GM12864 (cell line): Measurements from ENCODE around the gene CBX6.

Experiments used
- DNase-seq: peaks from one replicate; pipeline ENCODE4 v3.0.0-alpha.2; 2011; ENCODE audit warnings: low read depth
- H3K4me3 ChIP-seq: 2 replicates; pipeline ENCODE4 v1.5.1; 2011; ENCODE audit warnings: mild to moderate bottlenecking, low read depth, low read length, control low read depth
- TF ChIP-seq, protein P1 (sequence below): IDR thresholded peaks from 2 replicates; pipeline ENCODE4 v1.5.1; 2011; ENCODE audit warnings: low read depth, mild to moderate bottlenecking, moderate library complexity, low read length, control low read depth, inconsistent platforms; ENCODE audit errors: missing control alignments

CBX6 gene

DNA sequence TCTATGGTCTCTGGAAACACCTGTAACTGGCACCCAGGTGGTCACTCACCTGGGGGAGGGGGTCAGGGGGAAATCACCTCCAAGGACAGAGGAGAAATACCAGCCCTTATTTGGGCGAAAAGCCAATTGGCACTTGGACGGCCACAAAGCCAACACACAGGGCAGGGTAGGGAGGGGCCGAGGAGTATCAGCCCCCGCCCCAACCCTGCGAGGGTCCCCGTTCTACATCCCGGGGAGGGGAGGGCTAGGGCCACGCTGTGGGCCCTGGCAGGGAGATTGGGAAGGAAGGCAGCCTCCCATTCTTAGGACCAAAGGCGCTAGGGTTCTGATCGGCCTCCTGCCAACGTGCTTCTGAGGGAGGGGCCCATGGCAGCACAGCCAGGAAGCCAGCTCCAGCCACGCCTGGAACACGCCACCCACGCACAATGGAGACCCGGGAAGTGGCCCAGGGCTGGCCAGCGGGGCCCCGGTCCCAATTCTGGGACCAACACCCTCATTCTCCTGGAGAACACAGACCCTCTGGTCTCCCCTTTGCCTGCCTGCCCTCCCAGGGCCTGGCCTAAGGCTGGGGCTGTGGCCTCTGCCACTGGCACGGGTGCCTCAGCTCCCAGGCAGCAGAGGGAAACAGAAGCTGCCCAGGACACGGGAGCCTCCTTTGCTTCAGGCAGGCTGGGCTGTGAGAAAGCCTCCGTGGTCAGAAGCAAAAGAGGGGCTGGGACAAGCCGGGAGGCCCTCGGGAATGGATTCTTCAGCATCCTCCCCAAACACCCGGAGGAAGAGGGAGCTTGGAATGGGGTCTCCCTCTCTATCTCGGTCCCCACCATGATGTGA lies 7.4 kb downstream of the CBX6 start:
- no peak overlapping the region for H3K4me3 ChIP-seq
- DNase-seq, result no peak
- TF ChIP-seq, protein P1, sequence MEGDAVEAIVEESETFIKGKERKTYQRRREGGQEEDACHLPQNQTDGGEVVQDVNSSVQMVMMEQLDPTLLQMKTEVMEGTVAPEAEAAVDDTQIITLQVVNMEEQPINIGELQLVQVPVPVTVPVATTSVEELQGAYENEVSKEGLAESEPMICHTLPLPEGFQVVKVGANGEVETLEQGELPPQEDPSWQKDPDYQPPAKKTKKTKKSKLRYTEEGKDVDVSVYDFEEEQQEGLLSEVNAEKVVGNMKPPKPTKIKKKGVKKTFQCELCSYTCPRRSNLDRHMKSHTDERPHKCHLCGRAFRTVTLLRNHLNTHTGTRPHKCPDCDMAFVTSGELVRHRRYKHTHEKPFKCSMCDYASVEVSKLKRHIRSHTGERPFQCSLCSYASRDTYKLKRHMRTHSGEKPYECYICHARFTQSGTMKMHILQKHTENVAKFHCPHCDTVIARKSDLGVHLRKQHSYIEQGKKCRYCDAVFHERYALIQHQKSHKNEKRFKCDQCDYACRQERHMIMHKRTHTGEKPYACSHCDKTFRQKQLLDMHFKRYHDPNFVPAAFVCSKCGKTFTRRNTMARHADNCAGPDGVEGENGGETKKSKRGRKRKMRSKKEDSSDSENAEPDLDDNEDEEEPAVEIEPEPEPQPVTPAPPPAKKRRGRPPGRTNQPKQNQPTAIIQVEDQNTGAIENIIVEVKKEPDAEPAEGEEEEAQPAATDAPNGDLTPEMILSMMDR, result no peak

DNA sequence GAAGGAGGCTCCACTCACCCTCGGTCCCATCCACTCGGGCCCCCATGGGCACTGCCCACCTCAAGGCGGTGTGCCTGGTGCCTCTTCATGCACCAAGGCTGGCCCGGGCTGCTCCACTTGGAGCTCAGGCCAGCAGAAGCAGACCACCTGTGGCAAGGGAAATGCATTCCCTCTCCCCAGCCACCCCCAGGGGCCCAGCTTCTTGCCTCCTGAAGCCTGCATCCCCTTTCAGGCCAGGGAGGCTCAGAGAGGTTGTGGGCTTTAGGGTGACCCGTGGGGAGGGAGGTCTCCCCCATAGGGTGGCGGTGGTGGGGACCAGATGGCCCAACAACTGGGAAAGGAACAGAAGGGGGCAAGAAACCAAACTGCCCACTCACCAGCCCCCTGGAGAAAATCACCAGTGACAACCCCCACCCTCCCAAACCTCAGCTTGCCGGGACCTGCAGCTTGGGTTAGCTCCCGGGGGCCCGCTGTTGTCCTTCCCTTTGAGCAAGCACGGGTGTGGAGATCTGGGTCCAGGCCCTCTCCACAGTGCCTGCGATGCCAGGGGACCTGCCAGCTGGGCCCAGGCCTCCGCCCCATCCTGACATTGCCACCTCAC lies 8.4 kb downstream of the CBX6 start:
- H3K4me3 ChIP-seq, result no peak overlapping the region
- DNase-seq, result no peak
- TF ChIP-seq, protein P1, result no peak

DNA sequence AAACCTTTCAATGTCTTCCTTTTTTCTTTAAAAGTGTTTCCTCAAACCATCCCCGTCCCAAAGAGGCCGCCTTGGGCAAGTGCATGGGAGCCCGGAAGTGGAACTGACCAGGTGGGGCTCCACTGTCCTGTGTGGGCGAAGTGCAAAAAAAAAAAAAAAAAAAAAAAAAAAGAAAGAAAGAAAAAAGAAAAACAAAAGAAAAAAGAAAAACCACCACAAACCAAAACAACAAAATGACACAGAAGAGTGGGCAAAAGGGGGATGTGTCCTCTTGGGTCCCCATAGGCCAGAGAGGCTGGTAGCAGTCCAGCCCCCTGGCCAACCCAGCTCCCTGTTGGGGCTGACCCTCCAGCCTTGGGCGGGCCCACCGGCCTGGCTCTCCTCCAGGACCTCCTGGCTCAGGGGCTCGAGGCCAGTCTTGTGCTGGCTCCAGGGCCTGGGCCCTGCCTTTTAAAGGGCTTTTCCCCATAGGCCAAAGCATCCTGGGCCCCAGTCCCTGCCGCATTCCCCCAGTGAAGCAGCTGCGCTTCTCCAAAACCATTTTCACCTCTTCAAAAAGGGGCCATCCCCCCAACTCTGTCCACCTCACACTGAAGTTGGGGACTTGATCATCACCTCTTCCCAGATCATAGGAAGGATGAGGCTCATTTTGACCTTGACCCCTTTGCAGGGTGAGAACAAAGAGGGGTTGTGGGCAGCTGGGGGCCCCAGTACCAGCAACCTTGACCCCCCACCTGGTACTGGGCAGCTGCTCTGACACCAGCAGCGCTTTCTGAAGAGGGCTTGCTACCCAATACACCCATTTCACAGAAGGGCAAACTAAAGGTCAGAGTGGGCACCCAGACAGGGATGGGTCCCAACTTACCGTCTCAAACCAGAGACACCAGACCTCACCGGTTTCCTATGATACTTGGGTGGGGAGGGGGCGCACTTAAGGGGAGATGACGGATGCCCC lies 9.4 kb downstream of the CBX6 start:
- TF ChIP-seq, protein P1, result no peak
- H3K4me3 ChIP-seq, result no peak overlapping the region

DNA sequence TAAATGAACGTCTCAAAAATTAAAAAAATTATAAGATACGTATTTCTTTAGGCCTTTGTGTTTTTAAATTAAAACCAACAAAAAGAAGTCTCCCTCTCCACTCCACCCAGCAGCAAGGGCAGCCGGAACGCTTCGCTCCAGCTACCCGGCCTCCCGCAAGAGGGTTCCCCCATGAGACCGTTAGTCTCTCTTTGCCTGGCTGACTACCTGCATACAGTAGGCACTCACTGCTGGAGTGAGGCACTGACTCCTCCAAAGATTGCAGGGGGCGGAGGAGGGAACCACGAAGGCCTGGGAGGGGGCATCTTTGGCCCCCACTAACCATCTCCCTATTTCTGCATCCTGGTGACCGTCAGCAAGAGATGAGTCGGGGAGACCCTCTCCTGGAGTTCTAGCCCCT lies 10.1 kb downstream of the CBX6 start:
- TF ChIP-seq, protein P1, result no peak
- H3K4me3 ChIP-seq, result no peak overlapping the region
- no peak for DNase-seq

More for the DNA sequence above, 9.4 kb downstream of the CBX6 start:
- no peak for DNase-seq

DNA sequence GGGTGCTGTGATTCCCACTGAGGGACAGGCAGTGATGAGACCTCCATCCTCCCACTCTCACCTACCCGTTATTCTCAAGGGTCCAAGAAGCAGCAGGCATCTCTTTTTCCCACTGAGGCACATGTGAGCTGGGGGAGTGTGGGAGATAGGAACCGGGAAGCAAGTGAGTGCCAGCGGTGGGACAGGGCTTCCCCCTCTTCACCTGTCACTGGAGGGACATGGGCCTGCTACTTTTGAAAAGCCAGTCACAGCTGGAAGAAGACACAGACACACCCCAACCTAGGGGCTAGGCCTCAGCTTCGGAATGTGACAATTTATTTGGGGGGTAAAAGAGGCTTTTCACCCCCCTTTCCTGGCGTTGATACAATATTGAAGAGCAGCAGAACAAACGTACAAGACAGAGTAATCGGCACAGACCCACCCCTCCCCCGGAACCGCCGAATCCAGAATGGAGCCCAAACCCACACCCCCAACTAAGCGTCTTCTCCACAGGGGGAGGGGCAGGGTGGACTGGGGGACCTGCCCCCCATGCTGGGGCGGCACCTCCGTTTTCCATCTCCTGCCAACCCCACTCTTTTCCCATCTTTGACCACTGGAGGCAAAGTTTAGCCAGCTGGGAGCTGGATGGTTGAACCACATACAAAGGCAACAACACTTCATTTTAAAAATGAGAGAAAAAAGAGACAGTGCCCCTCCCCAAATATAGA lies 10.7 kb downstream of the CBX6 start:
- H3K4me3 ChIP-seq, result no peak overlapping the region
- TF ChIP-seq, protein P1, result no peak
- no peak for DNase-seq
